ENCODE data around the gene TNFRSF17.
"Not testable (repeated sequence)": the region's sequence is repeated elsewhere in the genome, so short reads cannot be mapped to it uniquely, and the experiment has no call there.

GRCh38 chr16:11953576-11953975 is 11.4 kb upstream of the TNFRSF17 start:
- not testable (repeated sequence) for TF ChIP-seq CTCF (IDR thresholded peaks at IDR 0.05); TP53 (CRISPR knock-in tag; IDR thresholded peaks at IDR 0.05); ELF4 (CRISPR knock-in tag; IDR thresholded peaks at IDR 0.05; ENCODE audit: low read depth); PREB (CRISPR knock-in tag; IDR thresholded peaks at IDR 0.05; ENCODE audit: borderline replicate concordance); ZNF317 (CRISPR knock-in tag; IDR thresholded peaks at IDR 0.05; ENCODE audit: borderline replicate concordance, low read depth); NR2C2 (CRISPR knock-in tag; IDR thresholded peaks at IDR 0.05); NFYB (CRISPR knock-in tag; conservative IDR thresholded peaks at IDR 0.05; ENCODE audit: low read depth)
- TF ChIP-seq, protein P1, sequence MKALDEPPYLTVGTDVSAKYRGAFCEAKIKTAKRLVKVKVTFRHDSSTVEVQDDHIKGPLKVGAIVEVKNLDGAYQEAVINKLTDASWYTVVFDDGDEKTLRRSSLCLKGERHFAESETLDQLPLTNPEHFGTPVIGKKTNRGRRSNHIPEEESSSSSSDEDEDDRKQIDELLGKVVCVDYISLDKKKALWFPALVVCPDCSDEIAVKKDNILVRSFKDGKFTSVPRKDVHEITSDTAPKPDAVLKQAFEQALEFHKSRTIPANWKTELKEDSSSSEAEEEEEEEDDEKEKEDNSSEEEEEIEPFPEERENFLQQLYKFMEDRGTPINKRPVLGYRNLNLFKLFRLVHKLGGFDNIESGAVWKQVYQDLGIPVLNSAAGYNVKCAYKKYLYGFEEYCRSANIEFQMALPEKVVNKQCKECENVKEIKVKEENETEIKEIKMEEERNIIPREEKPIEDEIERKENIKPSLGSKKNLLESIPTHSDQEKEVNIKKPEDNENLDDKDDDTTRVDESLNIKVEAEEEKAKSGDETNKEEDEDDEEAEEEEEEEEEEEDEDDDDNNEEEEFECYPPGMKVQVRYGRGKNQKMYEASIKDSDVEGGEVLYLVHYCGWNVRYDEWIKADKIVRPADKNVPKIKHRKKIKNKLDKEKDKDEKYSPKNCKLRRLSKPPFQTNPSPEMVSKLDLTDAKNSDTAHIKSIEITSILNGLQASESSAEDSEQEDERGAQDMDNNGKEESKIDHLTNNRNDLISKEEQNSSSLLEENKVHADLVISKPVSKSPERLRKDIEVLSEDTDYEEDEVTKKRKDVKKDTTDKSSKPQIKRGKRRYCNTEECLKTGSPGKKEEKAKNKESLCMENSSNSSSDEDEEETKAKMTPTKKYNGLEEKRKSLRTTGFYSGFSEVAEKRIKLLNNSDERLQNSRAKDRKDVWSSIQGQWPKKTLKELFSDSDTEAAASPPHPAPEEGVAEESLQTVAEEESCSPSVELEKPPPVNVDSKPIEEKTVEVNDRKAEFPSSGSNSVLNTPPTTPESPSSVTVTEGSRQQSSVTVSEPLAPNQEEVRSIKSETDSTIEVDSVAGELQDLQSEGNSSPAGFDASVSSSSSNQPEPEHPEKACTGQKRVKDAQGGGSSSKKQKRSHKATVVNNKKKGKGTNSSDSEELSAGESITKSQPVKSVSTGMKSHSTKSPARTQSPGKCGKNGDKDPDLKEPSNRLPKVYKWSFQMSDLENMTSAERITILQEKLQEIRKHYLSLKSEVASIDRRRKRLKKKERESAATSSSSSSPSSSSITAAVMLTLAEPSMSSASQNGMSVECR (CRISPR knock-in tag; IDR thresholded peaks at IDR 0.05; ENCODE audit: borderline replicate concordance) = not testable (repeated sequence)
- TF ChIP-seq, protein P2, sequence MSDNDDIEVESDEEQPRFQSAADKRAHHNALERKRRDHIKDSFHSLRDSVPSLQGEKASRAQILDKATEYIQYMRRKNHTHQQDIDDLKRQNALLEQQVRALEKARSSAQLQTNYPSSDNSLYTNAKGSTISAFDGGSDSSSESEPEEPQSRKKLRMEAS (CRISPR knock-in tag; IDR thresholded peaks at IDR 0.05) = not testable (repeated sequence)
- TF ChIP-seq, protein P3, sequence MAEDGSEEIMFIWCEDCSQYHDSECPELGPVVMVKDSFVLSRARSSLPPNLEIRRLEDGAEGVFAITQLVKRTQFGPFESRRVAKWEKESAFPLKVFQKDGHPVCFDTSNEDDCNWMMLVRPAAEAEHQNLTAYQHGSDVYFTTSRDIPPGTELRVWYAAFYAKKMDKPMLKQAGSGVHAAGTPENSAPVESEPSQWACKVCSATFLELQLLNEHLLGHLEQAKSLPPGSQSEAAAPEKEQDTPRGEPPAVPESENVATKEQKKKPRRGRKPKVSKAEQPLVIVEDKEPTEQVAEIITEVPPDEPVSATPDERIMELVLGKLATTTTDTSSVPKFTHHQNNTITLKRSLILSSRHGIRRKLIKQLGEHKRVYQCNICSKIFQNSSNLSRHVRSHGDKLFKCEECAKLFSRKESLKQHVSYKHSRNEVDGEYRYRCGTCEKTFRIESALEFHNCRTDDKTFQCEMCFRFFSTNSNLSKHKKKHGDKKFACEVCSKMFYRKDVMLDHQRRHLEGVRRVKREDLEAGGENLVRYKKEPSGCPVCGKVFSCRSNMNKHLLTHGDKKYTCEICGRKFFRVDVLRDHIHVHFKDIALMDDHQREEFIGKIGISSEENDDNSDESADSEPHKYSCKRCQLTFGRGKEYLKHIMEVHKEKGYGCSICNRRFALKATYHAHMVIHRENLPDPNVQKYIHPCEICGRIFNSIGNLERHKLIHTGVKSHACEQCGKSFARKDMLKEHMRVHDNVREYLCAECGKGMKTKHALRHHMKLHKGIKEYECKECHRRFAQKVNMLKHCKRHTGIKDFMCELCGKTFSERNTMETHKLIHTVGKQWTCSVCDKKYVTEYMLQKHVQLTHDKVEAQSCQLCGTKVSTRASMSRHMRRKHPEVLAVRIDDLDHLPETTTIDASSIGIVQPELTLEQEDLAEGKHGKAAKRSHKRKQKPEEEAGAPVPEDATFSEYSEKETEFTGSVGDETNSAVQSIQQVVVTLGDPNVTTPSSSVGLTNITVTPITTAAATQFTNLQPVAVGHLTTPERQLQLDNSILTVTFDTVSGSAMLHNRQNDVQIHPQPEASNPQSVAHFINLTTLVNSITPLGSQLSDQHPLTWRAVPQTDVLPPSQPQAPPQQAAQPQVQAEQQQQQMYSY (CRISPR knock-in tag; IDR thresholded peaks at IDR 0.05) = not testable (repeated sequence)
- TF ChIP-seq, protein P4, sequence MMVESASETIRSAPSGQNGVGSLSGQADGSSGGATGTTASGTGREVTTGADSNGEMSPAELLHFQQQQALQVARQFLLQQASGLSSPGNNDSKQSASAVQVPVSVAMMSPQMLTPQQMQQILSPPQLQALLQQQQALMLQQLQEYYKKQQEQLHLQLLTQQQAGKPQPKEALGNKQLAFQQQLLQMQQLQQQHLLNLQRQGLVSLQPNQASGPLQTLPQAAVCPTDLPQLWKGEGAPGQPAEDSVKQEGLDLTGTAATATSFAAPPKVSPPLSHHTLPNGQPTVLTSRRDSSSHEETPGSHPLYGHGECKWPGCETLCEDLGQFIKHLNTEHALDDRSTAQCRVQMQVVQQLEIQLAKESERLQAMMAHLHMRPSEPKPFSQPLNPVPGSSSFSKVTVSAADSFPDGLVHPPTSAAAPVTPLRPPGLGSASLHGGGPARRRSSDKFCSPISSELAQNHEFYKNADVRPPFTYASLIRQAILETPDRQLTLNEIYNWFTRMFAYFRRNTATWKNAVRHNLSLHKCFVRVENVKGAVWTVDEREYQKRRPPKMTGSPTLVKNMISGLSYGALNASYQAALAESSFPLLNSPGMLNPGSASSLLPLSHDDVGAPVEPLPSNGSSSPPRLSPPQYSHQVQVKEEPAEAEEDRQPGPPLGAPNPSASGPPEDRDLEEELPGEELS (CRISPR knock-in tag; IDR thresholded peaks at IDR 0.05) = not testable (repeated sequence)
